H54 (cell line): ENCODE results near the gene LST1.

Source experiments
- DNase-seq: peaks from one replicate; pipeline ENCODE4 v3.0.0; 2011; ENCODE audit warnings: low spot score, mixed read lengths; ENCODE audit not compliant: insufficient read length
- FAIRE-seq: peaks from 3 replicates; lab custom pipeline; 2011; peaks lifted over from hg19 to GRCh38; lab: Jason Lieb, UNC
- POLR2A ChIP-seq: IDR thresholded peaks from 2 replicates; pipeline ENCODE4 v1.6.1; 2011; ENCODE audit warnings: low read depth, mild to moderate bottlenecking, low read length

LST1 gene

GRCh38 chr6:31574106-31575061, 11.7 kb upstream of the LST1 start:
- no peak for TF ChIP-seq POLR2A
- FAIRE-seq (no peak), DNase-seq (no peak)

- DNase-seq: no peak
- no peak for FAIRE-seq
- no peak for TF ChIP-seq POLR2A
These were observed 10.7 kb upstream of the LST1 start, which contains the start of gene TNF for GRCh38 chr6:31575335-31575901. Gene TNF, plus strand, starts transcription at chr6:31575565. Its CDS starts 177 bp downstream, at chr6:31575742.

GRCh38 chr6:31575952-31576685, 10.0 kb upstream of the LST1 start:
- no peak for FAIRE-seq
- DNase-seq: no peak
- no peak for TF ChIP-seq POLR2A

- no peak for TF ChIP-seq POLR2A
- no peak for FAIRE-seq
- no peak for DNase-seq
These were observed 9.0 kb upstream of the LST1 start for GRCh38 chr6:31576897-31577578.

- no peak for DNase-seq
- no peak for FAIRE-seq
- TF ChIP-seq POLR2A: no peak
These were observed 8.5 kb upstream of the LST1 start for GRCh38 chr6:31577579-31577966.

- DNase-seq (no peak), FAIRE-seq (no peak)
- no peak for TF ChIP-seq POLR2A
These were observed 7.6 kb upstream of the LST1 start for GRCh38 chr6:31578184-31579118.

- TF ChIP-seq POLR2A: no peak
- DNase-seq (no peak), FAIRE-seq (no peak)
These were observed 7.0 kb upstream of the LST1 start for GRCh38 chr6:31579119-31579505.

GRCh38 chr6:31579546-31580437, 6.3 kb upstream of the LST1 start:
- no peak for FAIRE-seq

GRCh38 chr6:31580438-31580740, 5.7 kb upstream of the LST1 start:
- DNase-seq (no peak), FAIRE-seq (no peak)
- no peak for TF ChIP-seq POLR2A

More at GRCh38 chr6:31579546-31580437, 6.3 kb upstream of the LST1 start:
- DNase-seq: no peak
- TF ChIP-seq POLR2A: no peak

GRCh38 chr6:31580807-31581433, 5.2 kb upstream of the LST1 start:
- DNase-seq (peak; percentile 59), FAIRE-seq (no peak)
- peak; percentile 44; the same call in 1 of the 2 replicates for TF ChIP-seq POLR2A
